H1 (cell line): ENCODE measurements around the gene RABL3. TPM values are rescaled to one million over a fixed set of nuclear protein-coding genes. Genes with fewer than 3 reads are reported as not detected.

ENCODE experiments used
- CTCF ChIA-PET: fragments of 300-600 bp; sonication (Branson Sonifier 250); formaldehyde crosslinking; loops from one replicate; lab custom pipeline; 2021; ENCODE audit not compliant: partially characterized antibody; lab: Charles Lee
- POLR2A ChIA-PET: fragments of 300-600 bp; sonication (Branson Sonifier 250); formaldehyde crosslinking; loops from one replicate; lab custom pipeline; 2021; ENCODE audit warnings: inconsistent platforms; ENCODE audit not compliant: partially characterized antibody; lab: Charles Lee
- DNase-seq, 2 experiments: peaks; one replicate each; pipeline versions ENCODE4 v3.0.0 to v3.0.0-alpha.2; 2010 to 2022; ENCODE audit warnings: low spot score in 2 of 2, low read depth in 1 of 2, mixed read lengths in 1 of 2
- FAIRE-seq: peaks from 2 replicates; lab custom pipeline; 2011; peaks lifted over from hg19 to GRCh38; lab: Jason Lieb, UNC
- H2AFZ ChIP-seq: 2 replicates; pipeline ENCODE4 v1.8.1; 2012; ENCODE audit warnings: low read length, inconsistent platforms
- H2AK5ac ChIP-seq: 2 replicates; pipeline ENCODE4 v1.6.1; 2013; ENCODE audit warnings: low read depth, low read length
- H2BK120ac ChIP-seq: replicated peaks from 2 replicates; pipeline ENCODE3; 2013; ENCODE audit warnings: low read depth, low read length, inconsistent platforms
- H2BK12ac ChIP-seq: 2 replicates; pipeline ENCODE4 v1.6.1; 2013; ENCODE audit warnings: low read depth, low read length
- H2BK15ac ChIP-seq: 2 replicates; pipeline ENCODE4 v1.6.1; 2013; ENCODE audit warnings: low read length
- H2BK20ac ChIP-seq: 2 replicates; pipeline ENCODE4 v1.6.1; 2013; ENCODE audit warnings: low read length
- H2BK5ac ChIP-seq: 2 replicates; pipeline ENCODE4 v1.6.1; 2013; ENCODE audit warnings: low read depth, low read length
- H3K14ac ChIP-seq: 2 replicates; pipeline ENCODE4 v1.6.1; 2013; ENCODE audit warnings: inconsistent platforms; ENCODE audit not compliant: insufficient read length
- H3K18ac ChIP-seq: 2 replicates; pipeline ENCODE4 v1.6.1; 2013; ENCODE audit warnings: low read length; ENCODE audit errors: extremely low read depth
- H3K23ac ChIP-seq: 2 replicates; pipeline ENCODE4 v1.6.1; 2013; ENCODE audit warnings: inconsistent platforms; ENCODE audit not compliant: insufficient read length
- H3K23me2 ChIP-seq: 2 replicates; pipeline ENCODE4 v1.6.1; 2013; ENCODE audit warnings: low read depth, low read length
- H3K27ac ChIP-seq: 2 replicates; pipeline ENCODE4 v1.6.1; 2011; ENCODE audit warnings: low read depth, low read length, inconsistent platforms
- H3K27me3 ChIP-seq, 4 experiments: replicated peaks in 1 of 4; 1 replicate in 1 of 4; 2 replicates in 3 of 4; pipeline versions ENCODE4 v1.6.1 to v1.8.1; 2011 to 2013; ENCODE audit warnings: low read length in 3 of 4, mild to moderate bottlenecking in 3 of 4, inconsistent platforms in 2 of 4, mixed read lengths in 2 of 4, moderate library complexity in 1 of 4; ENCODE audit not compliant: control insufficient read depth in 3 of 4, insufficient read depth in 3 of 4; ENCODE audit errors: extremely low read depth in 1 of 4
- H3K36me3 ChIP-seq, 4 experiments: 2 replicates each; pipeline versions ENCODE4 v1.6.1 to v1.8.1; 2011 to 2013; ENCODE audit warnings: mild to moderate bottlenecking in 4 of 4, low read length in 3 of 4, moderate library complexity in 2 of 4, control low read depth in 1 of 4, inconsistent platforms in 1 of 4; ENCODE audit not compliant: insufficient read depth in 4 of 4, control insufficient read depth in 2 of 4
- H3K4ac ChIP-seq: replicated peaks from 2 replicates; pipeline ENCODE3; 2013; ENCODE audit warnings: low read length, low read depth, mixed read lengths, inconsistent platforms; ENCODE audit not compliant: insufficient read length
- H3K4me1 ChIP-seq, 4 experiments: replicated peaks in 1 of 4; 1 replicate in 1 of 4; 2 replicates in 3 of 4; pipeline versions ENCODE4 v1.6.1 to v1.8.1; 2011 to 2013; ENCODE audit warnings: low read length in 3 of 4, inconsistent platforms in 2 of 4, mixed read lengths in 1 of 4; ENCODE audit not compliant: insufficient read depth in 4 of 4, control insufficient read depth in 3 of 4
- H3K4me2 ChIP-seq, 2 experiments: 2 replicates each; pipeline versions ENCODE4 v1.6.1 to v1.8.1; 2011 to 2013; ENCODE audit warnings: low read depth in 2 of 2, low read length in 2 of 2, control low read depth in 1 of 2, inconsistent platforms in 1 of 2, mild to moderate bottlenecking in 1 of 2; ENCODE audit not compliant: insufficient read depth in 1 of 2
- H3K4me3 ChIP-seq, 4 experiments: fragments of 200-600, 300-600 bp in 1 of 4; sonication (generic), shearing (Covaris generic), sonication (Bioruptor Twin) in 1 of 4; 2 replicates each; pipeline versions ENCODE4 v1.5.1 to v1.8.1; 2011 to 2016; ENCODE audit warnings: low read length in 4 of 4, low read depth in 3 of 4, control low read depth in 2 of 4, inconsistent platforms in 2 of 4, mild to moderate bottlenecking in 2 of 4, mixed read lengths in 1 of 4, moderate library complexity in 1 of 4; ENCODE audit not compliant: insufficient read depth in 2 of 4; ENCODE audit errors: extremely low read depth in 1 of 4
- H3K56ac ChIP-seq: replicated peaks from 2 replicates; pipeline ENCODE3; 2013; ENCODE audit warnings: low read depth, mild to moderate bottlenecking, mixed read lengths, low read length, inconsistent platforms; ENCODE audit not compliant: insufficient read length
- H3K79me1 ChIP-seq: 2 replicates; pipeline ENCODE4 v1.6.1; 2013; ENCODE audit warnings: low read depth, low read length, control low read depth
- H3K79me2 ChIP-seq, 2 experiments: 2 replicates each; pipeline versions ENCODE4 v1.6.1 to v1.8.1; 2012 to 2013; ENCODE audit warnings: low read length in 2 of 2, mild to moderate bottlenecking in 2 of 2, inconsistent platforms in 1 of 2; ENCODE audit not compliant: insufficient read depth in 2 of 2, control insufficient read depth in 1 of 2
- H3K9ac ChIP-seq, 4 experiments: replicated peaks in 1 of 4; 1 replicate in 1 of 4; 2 replicates in 3 of 4; pipeline versions ENCODE4 v1.6.1 to v1.8.1; 2011 to 2013; ENCODE audit warnings: low read depth in 3 of 4, low read length in 3 of 4, control low read depth in 2 of 4, mild to moderate bottlenecking in 2 of 4, moderate library complexity in 2 of 4, inconsistent platforms in 1 of 4; ENCODE audit errors: extremely low read depth in 1 of 4
- H3K9me3 ChIP-seq, 2 experiments: 2 replicates each; pipeline versions ENCODE4 v1.6.1 to v1.8.1; 2012 to 2013; ENCODE audit warnings: mild to moderate bottlenecking in 2 of 2, moderate library complexity in 2 of 2, control low read depth in 1 of 2, inconsistent platforms in 1 of 2, low read depth in 1 of 2, low read length in 1 of 2, mixed read lengths in 1 of 2; ENCODE audit not compliant: insufficient read depth in 2 of 2
- H4K20me1 ChIP-seq, 2 experiments: replicated peaks in 1 of 2; 2 replicates each; pipeline versions ENCODE3 to v1.8.1; 2011 to 2013; ENCODE audit warnings: inconsistent platforms in 2 of 2, low read length in 2 of 2, mild to moderate bottlenecking in 1 of 2; ENCODE audit not compliant: insufficient read depth in 2 of 2, control insufficient read depth in 1 of 2
- H4K5ac ChIP-seq: 2 replicates; pipeline ENCODE4 v1.6.1; 2013; ENCODE audit warnings: low read length, low read depth, mixed read lengths, inconsistent platforms; ENCODE audit not compliant: insufficient read length
- H4K8ac ChIP-seq: 2 replicates; pipeline ENCODE4 v1.8.0; 2013; ENCODE audit warnings: mild to moderate bottlenecking, moderate library complexity, low read length, inconsistent platforms; ENCODE audit not compliant: insufficient read depth; ENCODE audit errors: extremely low read depth
- H4K91ac ChIP-seq: replicated peaks from 2 replicates; pipeline ENCODE3; 2013; ENCODE audit warnings: low read length, mixed read lengths, inconsistent platforms; ENCODE audit not compliant: insufficient read length
- BACH1 ChIP-seq: IDR thresholded peaks from 2 replicates; pipeline ENCODE4 v1.6.1; 2012; ENCODE audit warnings: low read length, improper control_type of control experiment
- CHD2 ChIP-seq: IDR thresholded peaks from 2 replicates; pipeline ENCODE4 v1.6.1; 2012; ENCODE audit warnings: low read length, improper control_type of control experiment
- CREB1 ChIP-seq: IDR thresholded peaks from 2 replicates; pipeline ENCODE4 v1.6.1; 2012; ENCODE audit warnings: inconsistent platforms
- JUN ChIP-seq: IDR thresholded peaks from 2 replicates; pipeline ENCODE4 v1.6.1; 2011; ENCODE audit warnings: low read depth, mild to moderate bottlenecking, improper control_type of control experiment, low read length
- POLR2AphosphoS5 ChIP-seq: IDR thresholded peaks from 2 replicates; pipeline ENCODE4 v1.6.1; 2011; ENCODE audit warnings: low read depth, low read length
- RAD21 ChIP-seq, 2 experiments: IDR thresholded peaks in 1 of 2; conservative IDR thresholded peaks in 1 of 2; 2 replicates each; pipeline ENCODE4 v1.6.1; 2011; ENCODE audit warnings: low read depth in 2 of 2, low read length in 2 of 2, improper control_type of control experiment in 1 of 2, inconsistent platforms in 1 of 2, mild to moderate bottlenecking in 1 of 2, moderate library complexity in 1 of 2
- RFX5 ChIP-seq: IDR thresholded peaks from 2 replicates; pipeline ENCODE4 v1.6.1; 2011; ENCODE audit warnings: low read depth, low read length, improper control_type of control experiment, borderline replicate concordance
- RNF2 ChIP-seq: fragments of 200-900, 300-1000 bp; sonication (generic); IDR thresholded peaks from 2 replicates; pipeline ENCODE4 v1.7.1; 2016; ENCODE audit warnings: borderline replicate concordance, low read depth, mild to moderate bottlenecking, antibody characterized with exemption, low read length; ENCODE audit not compliant: poor library complexity, severe bottlenecking; ENCODE audit errors: missing control alignments
- SIX5 ChIP-seq: IDR thresholded peaks from 2 replicates; pipeline ENCODE4 v1.6.1; 2011; ENCODE audit warnings: mild to moderate bottlenecking, low read depth, low read length
- SP2 ChIP-seq: IDR thresholded peaks from 2 replicates; pipeline ENCODE4 v1.6.1; 2012; ENCODE audit warnings: mild to moderate bottlenecking, low read length, inconsistent platforms
- TCF12 ChIP-seq: IDR thresholded peaks from 2 replicates; pipeline ENCODE4 v1.6.1; 2011; ENCODE audit warnings: low read depth, mild to moderate bottlenecking, low read length
- YY1 ChIP-seq: IDR thresholded peaks from 2 replicates; pipeline ENCODE4 v1.6.1; 2011; ENCODE audit warnings: low read depth, mild to moderate bottlenecking, low read length
- polyA plus RNA-seq, 7 experiments: library from polyadenylated mRNA; depleted of rRNA in 3 of 7; stranded (reverse) in 5 of 7; unstranded in 2 of 7; fragments of >200 nt in 5 of 7; fragments of 200-250 nt in 2 of 7; gene quantifications; 1 replicate in 5 of 7; 2 replicates in 1 of 7; 4 replicates in 1 of 7; pipeline versions ENCODE4 v1.2.1 to v1.2.3, GENCODE V29; 2011 to 2013; ENCODE audit warnings: missing spikeins in 2 of 7, mixed read lengths in 2 of 7
- total RNA-seq: library from RNA; stranded (reverse); fragmentation: NEBNext Ultra II Directional; extraction: Animal tissue kit (Norgen Biotek cat#: 25700); gene quantifications from 2 replicates; pipeline ENCODE4 v1.2.1, GENCODE V29; 2021
- TF ChIP-seq, protein P1 (sequence below): IDR thresholded peaks from 2 replicates; pipeline ENCODE4 v1.6.1; 2011; ENCODE audit warnings: low read depth, mild to moderate bottlenecking, low read length; ENCODE audit not compliant: insufficient read depth

RABL3 gene
- total and polyA plus RNA-seq, 2 of the 8 experiments (the other 6 are each of a cell fraction or from before 2014, with no cell fraction given), result 4.4 to 19.2 TPM

DNA sequence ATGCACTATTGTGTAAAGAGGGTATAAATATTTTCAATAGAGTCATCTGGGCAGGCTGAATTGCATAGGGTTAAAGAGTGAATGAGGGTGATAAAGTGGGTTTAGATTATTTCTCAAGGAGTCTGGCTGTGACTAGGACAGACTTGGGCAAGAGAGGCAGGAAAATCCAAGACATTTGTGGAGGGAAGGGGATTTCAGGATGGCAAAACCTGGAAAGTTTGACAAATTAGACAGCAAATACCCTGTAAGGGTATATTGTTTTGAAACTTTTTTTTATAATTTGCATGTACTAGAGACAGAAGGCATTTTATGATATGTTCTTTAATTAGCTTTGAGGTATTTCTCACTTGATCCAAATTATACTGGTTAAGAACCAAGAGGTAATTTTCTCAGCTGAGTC, 77.4 kb downstream of the RABL3 start:
- CTCF ChIA-PET, result interaction anchor here (1.1 kb wide), 1 partner anchor 15 kb away, joined by 3 read pairs; no protein-coding TSS in a partner anchor
- no peak overlapping the region for H3K23ac ChIP-seq
- no peak overlapping the region for H2BK120ac ChIP-seq
- POLR2A ChIA-PET, result no interaction called here
- H3K36me3 ChIP-seq, result no peaks in the 10 kb centered on the region
- no peak overlapping the region for H2BK5ac ChIP-seq
- no peak overlapping the region for H2BK15ac ChIP-seq
- H3K4me2 ChIP-seq, result no peak overlapping the region
- H2AFZ ChIP-seq, result no peak overlapping the region
- H2BK20ac ChIP-seq, result no peak overlapping the region
- H3K56ac ChIP-seq, result no peak overlapping the region
- H3K23me2 ChIP-seq, result no peaks in the 10 kb centered on the region
- TF ChIP-seq CREB1, result no peak
- TF ChIP-seq, protein P1, sequence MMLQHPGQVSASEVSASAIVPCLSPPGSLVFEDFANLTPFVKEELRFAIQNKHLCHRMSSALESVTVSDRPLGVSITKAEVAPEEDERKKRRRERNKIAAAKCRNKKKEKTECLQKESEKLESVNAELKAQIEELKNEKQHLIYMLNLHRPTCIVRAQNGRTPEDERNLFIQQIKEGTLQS, result no peak
- TF ChIP-seq RNF2, result no peak
- no peak for TF ChIP-seq POLR2AphosphoS5
- no peak for TF ChIP-seq SIX5
- TF ChIP-seq YY1, result no peak
- TF ChIP-seq SP2, result no peak
- TF ChIP-seq RAD21 (IDR thresholded peaks at IDR 0.05 in 1 of 2, conservative IDR thresholded peaks at IDR 0.05 in 1 of 2; ENCODE audit: low read depth in 2 of 2, low read length in 2 of 2), result no peak
- TF ChIP-seq JUN, result no peak
- no peak for TF ChIP-seq BACH1
- TF ChIP-seq CHD2, result no peak
- TF ChIP-seq RFX5, result no peak
- no peak for TF ChIP-seq TCF12
- TF ChIP-seq, all 59 proteins: peak for 0
- H3K4me3 ChIP-seq, result no peak overlapping the region
- H2AK5ac ChIP-seq, result no peak overlapping the region
- H2BK12ac ChIP-seq, result no peak overlapping the region
- no peak overlapping the region for H4K5ac ChIP-seq
- no peak overlapping the region for H4K91ac ChIP-seq
- H3K27ac ChIP-seq, result no peak overlapping the region
- peaks cover 0 to 2% (median 0%) of the 10 kb centered on the region in 4 experiments; a peak in 1 of 7 replicates for H3K4me1 ChIP-seq
- no peaks in the 10 kb centered on the region for H3K79me2 ChIP-seq
- H3K18ac ChIP-seq, result no peak overlapping the region
- H3K27me3 ChIP-seq, result no peaks in the 10 kb centered on the region
- H4K8ac ChIP-seq, result no peak overlapping the region
- no peaks in the 10 kb centered on the region for H4K20me1 ChIP-seq
- no peak overlapping the region for H3K14ac ChIP-seq
- no peaks in the 10 kb centered on the region for H3K79me1 ChIP-seq
- no peak for DNase-seq
- no peak overlapping the region for H3K9ac ChIP-seq
- no peaks in the 10 kb centered on the region for H3K9me3 ChIP-seq
- no peak overlapping the region for H3K4ac ChIP-seq
- no peak for FAIRE-seq
